Testis (tissue), 2 donors: ENCODE data around the gene DTX3.

ENCODE experiments used
- POLR2A ChIP-seq: fragments of 450-650 bp; IDR thresholded peaks from one replicate; pipeline ENCODE4 v1.6.1; 2017; ENCODE audit warnings: antibody characterized with exemption, mild to moderate bottlenecking, moderate library complexity
- TF ChIP-seq, protein P1 (sequence below), 3 experiments: fragments of 450-650 bp in 2 of 3; fragments of 200-600 bp in 1 of 3; sonication (generic) in 1 of 3; IDR thresholded peaks; one replicate each; pipeline ENCODE4 v1.5.1; 2016 to 2019; ENCODE audit warnings: antibody characterized with exemption in 3 of 3, mild to moderate bottlenecking in 2 of 3, moderate library complexity in 1 of 3

DNA sequence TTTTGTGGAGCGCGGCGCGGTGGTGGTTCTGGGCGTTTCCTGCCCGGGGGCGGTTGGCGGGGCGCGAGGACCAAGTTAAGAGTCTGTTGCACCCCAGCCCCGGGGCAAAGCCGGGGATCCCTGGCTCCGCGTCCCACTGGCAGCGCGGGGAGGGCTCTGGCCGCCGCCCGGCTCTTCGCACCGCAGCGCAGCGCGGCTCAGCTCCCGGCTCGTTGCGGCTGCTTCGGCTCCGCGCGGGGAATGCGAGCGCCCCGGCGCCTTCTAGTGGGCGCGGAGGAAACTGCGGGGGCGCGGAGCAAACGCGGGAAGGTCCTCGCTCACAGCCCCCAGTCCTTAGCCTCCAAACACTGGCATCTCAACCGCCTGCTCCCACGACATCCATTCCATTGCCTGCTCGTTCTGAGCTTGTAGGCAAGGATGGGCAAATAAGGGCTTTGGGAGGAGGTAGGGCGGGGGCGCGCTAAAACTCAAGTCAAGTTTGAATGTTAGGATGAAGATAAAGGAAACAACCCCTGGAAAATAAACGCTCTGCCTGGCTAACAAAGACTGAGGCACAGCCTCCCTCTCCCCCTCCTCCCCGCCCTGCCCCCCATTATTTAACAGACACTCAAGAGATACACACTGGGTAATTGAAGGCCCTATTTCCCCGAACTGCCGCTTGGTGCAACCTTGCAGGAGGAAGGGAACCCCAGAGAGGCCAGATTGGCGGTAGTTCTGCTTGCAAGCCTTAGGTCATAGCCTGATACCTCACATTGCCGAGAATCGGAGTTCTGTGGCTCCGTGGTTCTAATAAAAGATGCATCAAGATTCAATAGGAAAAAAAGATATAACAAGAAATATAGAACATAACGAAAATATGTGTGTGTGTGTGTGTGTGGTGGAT, 28.6 kb downstream of the DTX3 start, which contains the start of gene B4GALNT1:
- TF ChIP-seq, protein P1, sequence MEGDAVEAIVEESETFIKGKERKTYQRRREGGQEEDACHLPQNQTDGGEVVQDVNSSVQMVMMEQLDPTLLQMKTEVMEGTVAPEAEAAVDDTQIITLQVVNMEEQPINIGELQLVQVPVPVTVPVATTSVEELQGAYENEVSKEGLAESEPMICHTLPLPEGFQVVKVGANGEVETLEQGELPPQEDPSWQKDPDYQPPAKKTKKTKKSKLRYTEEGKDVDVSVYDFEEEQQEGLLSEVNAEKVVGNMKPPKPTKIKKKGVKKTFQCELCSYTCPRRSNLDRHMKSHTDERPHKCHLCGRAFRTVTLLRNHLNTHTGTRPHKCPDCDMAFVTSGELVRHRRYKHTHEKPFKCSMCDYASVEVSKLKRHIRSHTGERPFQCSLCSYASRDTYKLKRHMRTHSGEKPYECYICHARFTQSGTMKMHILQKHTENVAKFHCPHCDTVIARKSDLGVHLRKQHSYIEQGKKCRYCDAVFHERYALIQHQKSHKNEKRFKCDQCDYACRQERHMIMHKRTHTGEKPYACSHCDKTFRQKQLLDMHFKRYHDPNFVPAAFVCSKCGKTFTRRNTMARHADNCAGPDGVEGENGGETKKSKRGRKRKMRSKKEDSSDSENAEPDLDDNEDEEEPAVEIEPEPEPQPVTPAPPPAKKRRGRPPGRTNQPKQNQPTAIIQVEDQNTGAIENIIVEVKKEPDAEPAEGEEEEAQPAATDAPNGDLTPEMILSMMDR (IDR thresholded peaks at IDR 0.05), result peak; percentile 74 to 84 (median 75)
- TF ChIP-seq POLR2A, result no peak
